Esophagus (tissue), 2 donors: ENCODE results near the gene GRID2IP. TPM values are rescaled to one million over a fixed set of nuclear protein-coding genes. Genes with fewer than 3 reads are reported as not detected.

ENCODE experiments used
- H3K27ac ChIP-seq, 2 donors: one replicate each; pipeline ENCODE4 v1.5.1; 2013; ENCODE audit warnings: low read depth in 2 of 2, mild to moderate bottlenecking in 2 of 2, inconsistent platforms in 1 of 2, low read length in 1 of 2, moderate library complexity in 1 of 2
- H3K27me3 ChIP-seq, 2 donors: one replicate each; pipeline ENCODE4 v1.6.1; 2013; ENCODE audit warnings: low read length in 2 of 2, control low read depth in 1 of 2, mild to moderate bottlenecking in 1 of 2; ENCODE audit not compliant: insufficient read depth in 2 of 2, control insufficient read depth in 1 of 2
- H3K36me3 ChIP-seq, 2 donors: one replicate each; pipeline ENCODE4 v1.6.1; 2013; ENCODE audit warnings: low read length in 1 of 2; ENCODE audit not compliant: control insufficient read depth in 2 of 2, insufficient read depth in 2 of 2
- H3K4me1 ChIP-seq, 2 donors: one replicate each; pipeline ENCODE4 v1.6.1; 2013; ENCODE audit warnings: low read length in 1 of 2; ENCODE audit not compliant: control insufficient read depth in 2 of 2, insufficient read depth in 2 of 2
- H3K4me3 ChIP-seq, 2 donors: one replicate each; pipeline ENCODE4 v1.5.1; 2013; ENCODE audit warnings: low read length in 2 of 2, mild to moderate bottlenecking in 2 of 2, low read depth in 1 of 2, moderate library complexity in 1 of 2
- H3K9me3 ChIP-seq, 2 donors: one replicate each; pipeline ENCODE4 v1.6.1; 2013; ENCODE audit warnings: mild to moderate bottlenecking in 2 of 2, low read depth in 1 of 2, low read length in 1 of 2, moderate library complexity in 1 of 2; ENCODE audit not compliant: control insufficient read depth in 2 of 2, insufficient read depth in 1 of 2
- WGBS, 2 donors: extraction: QIAGEN DNeasy Blood & Tissue Kit; methylation state at CpG; one replicate each; pipeline ENCODE4 v1.1.7; 2013; 5-methylcytosine and 5-hydroxymethylcytosine counted together
- polyA plus RNA-seq, 2 donors: library from polyadenylated mRNA; stranded (reverse); fragments of 200-250 nt; gene quantifications; one replicate each; pipeline ENCODE4 v1.2.3, GENCODE V29; 2013
- donor health status: healthy with polysubstance abuse.
- donor health status: Bipolar disorder and iron deficiency.

The GRID2IP gene
- polyA plus RNA-seq, 2 donors: 0.39 to 0.44 TPM

GRCh38 chr7:6495597-6496262 is 55.5 kb downstream of the GRID2IP start:
- Histone ChIP-seq H3K4me3 (no peak overlapping the region), H3K27ac (no peak overlapping the region), H3K27me3 (no peaks in the 10 kb centered on the region), H3K4me1 (peaks cover 0 to 6% of the 10 kb centered on the region in 2 donors), H3K36me3 (no peaks in the 10 kb centered on the region), H3K9me3 (no peaks in the 10 kb centered on the region)
- 90 to 92% methylated on average over 6 of the region's 6 CpGs for WGBS, 2 donors

GRCh38 chr7:6494365-6494764 is 56.9 kb downstream of the GRID2IP start:
- Histone ChIP-seq H3K27ac (no peak overlapping the region), H3K36me3 (no peaks in the 10 kb centered on the region), H3K27me3 (peaks cover 0 to 2% of the 10 kb centered on the region in 2 donors), H3K9me3 (peaks cover 0 to 4% of the 10 kb centered on the region in 2 donors), H3K4me3 (no peak overlapping the region), H3K4me1 (peaks cover 0 to 6% of the 10 kb centered on the region in 2 donors)
- WGBS, 2 donors: 86 to 90% methylated on average over 2 of the region's 2 CpGs

- no peak overlapping the region for H3K27ac ChIP-seq
- peaks cover 0 to 2% of the 10 kb centered on the region in 2 donors for H3K27me3 ChIP-seq
- H3K9me3 ChIP-seq: peaks cover 0 to 4% of the 10 kb centered on the region in 2 donors
- no peaks in the 10 kb centered on the region for H3K36me3 ChIP-seq
- WGBS, 2 donors: 86 to 88% methylated on average over 10 of the region's 10 CpGs
- no peak overlapping the region for H3K4me3 ChIP-seq
- no peaks in the 10 kb centered on the region for H3K4me1 ChIP-seq
Measured at GRCh38 chr7:6491194-6491593, 60.1 kb downstream of the GRID2IP start.

DNA sequence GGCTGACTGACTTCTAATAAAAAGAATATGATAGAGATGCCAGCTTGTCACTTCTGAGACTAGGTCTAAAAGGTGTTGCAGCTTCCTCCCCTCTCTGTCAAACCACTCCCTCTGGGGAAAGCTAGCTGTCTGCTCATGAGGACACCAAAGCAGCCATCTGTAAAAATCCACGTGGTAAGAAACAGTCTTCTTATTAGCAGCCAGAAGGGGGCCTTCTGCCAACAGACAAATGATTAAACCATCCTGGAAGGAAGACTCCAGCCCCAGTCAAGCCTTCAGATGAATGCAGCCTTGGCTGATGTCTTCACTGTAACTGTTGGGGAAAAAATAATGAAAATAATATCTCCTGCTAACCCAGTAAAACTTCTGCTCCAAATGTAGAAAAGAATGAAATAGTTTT is 61.6 kb downstream of the GRID2IP start:
- Histone ChIP-seq H3K9me3 (peaks cover 0 to 4% of the 10 kb centered on the region in 2 donors), H3K27me3 (peaks cover 0 to 2% of the 10 kb centered on the region in 2 donors), H3K4me1 (no peaks in the 10 kb centered on the region), H3K36me3 (no peaks in the 10 kb centered on the region), H3K27ac (no peak overlapping the region), H3K4me3 (no peak overlapping the region)
- 31 to 32% methylated on average over 1 of the region's 1 CpG for WGBS, 2 donors

DNA sequence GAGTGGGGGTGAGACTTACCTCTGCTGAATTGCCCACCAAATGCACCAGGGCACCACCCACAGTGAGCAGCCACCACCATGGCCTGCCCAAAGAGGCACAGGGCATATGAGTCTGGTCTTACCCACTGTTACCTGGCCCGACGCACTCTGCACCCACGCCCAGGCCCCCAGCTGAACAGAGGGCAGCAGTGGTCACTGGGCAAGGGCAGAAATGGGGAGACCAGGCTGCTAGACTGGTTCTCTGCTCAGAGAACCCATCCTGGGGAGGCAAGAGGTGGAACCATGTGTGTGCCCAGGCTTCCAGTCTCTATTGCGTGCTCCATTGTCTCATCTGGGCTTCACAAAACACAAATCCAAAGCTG is 64.1 kb downstream of the GRID2IP start:
- Histone ChIP-seq H3K27ac (no peak overlapping the region), H3K4me3 (no peak overlapping the region), H3K36me3 (no peaks in the 10 kb centered on the region), H3K4me1 (peaks cover 0 to 3% of the 10 kb centered on the region in 2 donors), H3K27me3 (peaks cover 0 to 2% of the 10 kb centered on the region in 2 donors), H3K9me3 (peaks cover 0 to 4% of the 10 kb centered on the region in 2 donors)
- WGBS, 2 donors: 95% methylated on average over 4 of the region's 4 CpGs

DNA sequence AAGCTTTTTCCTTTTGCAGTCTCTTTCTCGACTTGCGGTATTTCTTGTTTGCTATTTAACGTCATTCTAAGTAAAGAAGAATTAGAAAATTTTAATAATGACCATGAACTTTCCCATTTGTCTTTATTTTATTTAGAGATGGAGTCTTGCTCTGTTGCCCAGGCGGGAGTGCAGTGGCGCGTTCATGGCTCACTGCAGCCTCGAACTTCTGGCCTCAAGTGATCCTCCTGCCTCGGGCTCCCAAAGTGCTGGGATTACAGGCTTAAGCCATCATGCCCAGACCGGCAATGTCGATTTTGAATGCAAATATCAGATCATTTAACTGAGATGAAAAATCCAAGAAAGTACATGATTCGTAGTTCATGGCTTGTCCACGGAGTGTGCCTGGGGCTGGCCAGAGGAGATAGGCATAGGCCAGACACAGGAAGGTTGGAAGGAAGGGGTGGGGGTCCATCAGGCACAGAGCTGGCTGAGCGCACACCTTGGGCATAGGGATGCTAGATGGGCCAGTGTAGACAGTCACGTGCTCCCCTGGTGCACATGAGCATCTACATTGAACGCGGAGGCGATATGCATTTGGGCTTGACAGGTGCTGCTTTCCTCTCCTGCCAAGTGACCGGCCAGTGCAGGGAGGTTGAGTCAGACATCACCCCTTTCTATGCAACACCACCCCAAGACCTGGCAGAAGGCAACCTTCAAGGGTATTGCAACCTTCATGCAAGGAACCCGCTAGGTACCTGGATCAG is 64.7 kb downstream of the GRID2IP start:
- H3K36me3 ChIP-seq: no peaks in the 10 kb centered on the region
- WGBS, 2 donors: 90 to 91% methylated on average over 19 of the region's 19 CpGs
- no peak overlapping the region for H3K27ac ChIP-seq
- peaks cover 0 to 2% of the 10 kb centered on the region in 2 donors for H3K27me3 ChIP-seq
- H3K4me3 ChIP-seq: no peak overlapping the region
- H3K4me1 ChIP-seq: peaks cover 0 to 3% of the 10 kb centered on the region in 2 donors
- peaks cover 0 to 4% of the 10 kb centered on the region in 2 donors for H3K9me3 ChIP-seq

- peaks cover 0 to 5% of the 10 kb centered on the region in 2 donors for H3K4me1 ChIP-seq
- H3K27me3 ChIP-seq: no peaks in the 10 kb centered on the region
- no peaks in the 10 kb centered on the region for H3K36me3 ChIP-seq
- peak overlapping the region; percentile 89 to 98 for H3K27ac ChIP-seq
- H3K4me3 ChIP-seq: peak overlapping the region; percentile 92 to 97
- 25 to 26% methylated on average over 6 of the region's 6 CpGs for WGBS, 2 donors
- no peaks in the 10 kb centered on the region for H3K9me3 ChIP-seq
Measured at GRCh38 chr7:6482743-6483119, 68.5 kb downstream of the GRID2IP start.

DNA sequence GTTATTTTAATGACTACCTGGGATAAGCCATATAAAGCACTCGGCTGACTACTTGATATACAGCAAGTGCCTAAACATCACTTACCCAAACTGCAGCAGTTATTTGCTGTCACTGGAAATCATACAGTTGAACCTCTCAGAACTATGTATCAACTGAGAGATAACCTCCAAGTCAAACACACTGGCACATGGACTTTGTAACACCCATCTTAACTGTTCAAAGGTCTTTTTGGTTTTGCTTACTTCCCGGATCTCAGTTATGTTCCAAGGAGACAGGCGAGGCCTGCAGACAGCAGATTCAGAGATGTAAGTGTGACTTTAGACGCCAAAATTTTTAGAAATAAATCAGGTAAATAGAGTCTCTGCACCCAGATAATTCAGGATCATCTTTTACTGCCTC is 69.0 kb downstream of the GRID2IP start:
- H3K4me3 ChIP-seq: peak overlapping the region in 1 of 2 donors; percentile 97
- no peaks in the 10 kb centered on the region for H3K27me3 ChIP-seq
- no peaks in the 10 kb centered on the region for H3K36me3 ChIP-seq
- H3K27ac ChIP-seq: no peak overlapping the region
- no peaks in the 10 kb centered on the region for H3K9me3 ChIP-seq
- H3K4me1 ChIP-seq: peaks cover 0 to 5% of the 10 kb centered on the region in 2 donors
- WGBS, 2 donors: 54 to 66% methylated on average over 4 of the region's 4 CpGs

- H3K27ac ChIP-seq: no peak overlapping the region
- WGBS, 2 donors: 57 to 68% methylated on average over 6 of the region's 6 CpGs
- no peak overlapping the region for H3K4me3 ChIP-seq
- H3K27me3 ChIP-seq: no peaks in the 10 kb centered on the region
- no peaks in the 10 kb centered on the region for H3K9me3 ChIP-seq
- H3K36me3 ChIP-seq: no peaks in the 10 kb centered on the region
- H3K4me1 ChIP-seq: peaks cover 0 to 7% of the 10 kb centered on the region in 2 donors
Measured at GRCh38 chr7:6481445-6481844, 69.8 kb downstream of the GRID2IP start.

DNA sequence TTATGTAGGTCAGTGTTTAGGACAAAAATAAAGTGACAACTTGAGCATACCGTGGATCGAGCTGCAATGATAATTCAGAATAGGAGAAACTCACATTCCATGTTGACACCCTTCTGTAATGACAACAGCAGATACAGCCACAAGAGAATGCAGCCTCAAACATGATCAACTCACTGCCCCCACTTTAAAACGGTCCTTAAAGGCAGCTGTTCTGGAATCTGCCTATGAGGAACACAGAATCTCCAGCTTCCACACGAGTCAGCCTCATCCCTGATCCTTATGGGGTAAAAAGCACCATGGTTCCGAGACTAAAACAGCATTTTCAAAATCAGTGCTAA is 71.0 kb downstream of the GRID2IP start:
- H3K4me1 ChIP-seq: peaks cover 0 to 7% of the 10 kb centered on the region in 2 donors
- H3K4me3 ChIP-seq: no peak overlapping the region
- H3K9me3 ChIP-seq: no peaks in the 10 kb centered on the region
- H3K27me3 ChIP-seq: no peaks in the 10 kb centered on the region
- 52 to 72% methylated on average over 5 of the region's 5 CpGs for WGBS, 2 donors
- no peak overlapping the region for H3K27ac ChIP-seq
- H3K36me3 ChIP-seq: no peaks in the 10 kb centered on the region
